Activated CD4-positive, alpha-beta T cell treated with anti-CD3 and anti-CD28 coated beads, Interleukin-10, Interleukin-2, amounts not matched to agents 100 ng/mL and 50 ng/mL, durations not matched to agents 16 hours and 8 hours (primary cell): ENCODE measurements around the gene EMSY.
"Not testable (repeated sequence)": the region's sequence is repeated elsewhere in the genome, so short reads cannot be mapped to it uniquely, and the experiment has no call there.

Experiments
- DNase-seq: peaks from one replicate; pipeline ENCODE4 v3.0.0-alpha.2; 2020

Gene EMSY

DNA sequence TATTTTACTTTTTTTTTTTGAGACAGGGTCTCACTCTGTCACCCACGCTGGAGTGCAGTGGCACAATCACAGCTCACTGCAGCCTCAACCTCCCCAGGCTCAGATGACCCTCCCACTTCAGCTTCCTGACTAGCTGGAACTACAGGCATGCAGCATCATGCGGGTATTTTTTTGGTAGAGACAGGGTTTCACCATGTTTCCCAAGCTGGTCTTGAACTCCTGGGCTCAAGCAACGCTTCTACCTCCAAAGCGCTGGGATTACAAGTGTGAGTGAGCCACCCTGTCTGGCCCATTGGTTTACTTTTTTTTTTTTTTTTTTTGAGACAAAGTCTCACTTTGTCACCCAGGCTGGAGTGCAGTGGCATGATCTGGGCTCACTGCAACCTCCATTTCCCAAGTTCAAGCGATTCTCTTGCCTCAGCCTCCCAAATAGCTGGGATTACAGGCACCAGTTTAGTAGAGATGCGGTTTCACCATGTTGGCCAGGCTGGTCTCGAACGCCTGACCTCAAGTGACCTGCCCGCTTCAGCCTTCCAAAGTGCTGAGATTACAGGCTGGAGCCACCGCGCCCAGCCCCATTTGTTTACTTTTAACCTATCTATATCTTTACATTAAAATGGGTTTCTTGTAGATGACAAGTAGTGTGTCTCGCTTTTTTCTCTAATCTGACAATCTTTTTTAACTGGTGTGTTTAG, 127.5 kb downstream of the EMSY start:
- DNase-seq, result not testable (repeated sequence)

DNA sequence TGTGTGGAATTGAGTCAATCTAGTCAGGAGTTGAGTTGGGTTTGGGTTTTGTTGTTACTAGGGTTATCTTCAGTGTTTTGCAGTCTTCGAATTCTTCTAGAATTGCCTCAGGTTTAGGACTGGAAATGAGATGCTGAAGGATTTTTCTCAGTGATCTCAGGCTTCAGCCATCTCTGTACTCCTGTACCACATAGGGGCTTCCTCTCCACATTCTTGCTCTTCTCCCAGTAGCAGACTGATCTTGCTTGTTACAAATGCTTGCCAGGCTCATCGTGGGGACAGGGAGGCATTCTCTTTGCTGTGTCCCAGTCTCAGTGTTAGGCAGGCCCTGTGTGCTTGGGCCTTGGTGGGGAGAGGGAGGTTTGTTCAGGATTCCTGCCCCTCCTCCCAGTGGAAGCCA, 129.6 kb downstream of the EMSY start:
- DNase-seq, result no peak

DNA sequence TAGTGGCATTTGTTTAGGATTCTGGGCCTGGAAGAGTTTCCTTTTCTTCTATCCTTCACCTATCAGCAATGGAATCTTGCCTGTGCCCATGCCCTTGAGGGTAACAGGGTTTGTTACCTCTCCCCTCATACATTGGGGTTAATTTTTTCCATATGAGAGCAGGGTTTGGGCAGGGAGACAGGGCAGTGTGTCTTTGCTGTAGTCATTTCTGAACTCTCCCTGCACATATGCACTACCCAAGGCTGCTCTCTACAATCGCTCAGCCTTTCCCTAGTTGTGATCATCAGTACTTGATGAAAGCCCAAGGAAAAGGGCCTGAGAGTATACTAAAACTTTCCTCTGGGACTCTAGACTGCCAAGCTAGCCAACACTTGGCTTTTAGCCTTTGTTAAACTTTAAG, 130.1 kb downstream of the EMSY start:
- no peak for DNase-seq

DNA sequence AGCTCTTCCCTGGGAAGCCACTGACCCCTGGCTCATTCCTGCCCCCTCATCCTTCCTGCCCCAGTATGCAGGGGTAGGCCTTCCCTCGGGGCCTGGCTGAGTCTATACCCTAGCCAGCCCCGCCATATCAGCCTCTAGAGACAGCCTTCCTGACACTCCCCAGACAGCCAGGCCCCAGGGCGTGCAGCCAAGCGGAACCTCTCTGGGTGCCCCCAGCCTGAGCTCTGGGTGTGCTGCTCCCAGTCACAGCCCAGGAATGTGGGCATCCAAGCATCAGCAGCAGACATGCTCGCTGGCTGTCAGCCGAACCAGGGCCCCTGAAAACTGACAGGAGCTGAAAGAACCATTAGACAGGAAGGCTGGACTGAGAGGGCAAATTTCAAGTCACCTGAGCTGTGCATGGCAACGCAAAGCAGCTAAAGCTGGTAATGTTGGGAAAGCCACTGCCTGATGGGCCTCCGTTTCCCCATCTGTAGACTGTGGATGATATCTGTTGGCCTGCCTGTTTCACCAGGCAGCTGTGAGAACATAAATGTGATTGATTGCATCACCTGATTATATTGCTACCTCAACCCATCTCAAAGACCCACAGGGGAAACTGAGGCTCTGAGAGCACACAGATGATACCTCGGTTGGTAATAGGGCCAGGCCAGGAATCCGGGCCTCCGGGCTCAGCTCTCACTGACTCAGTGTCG, 132.6 kb downstream of the EMSY start:
- no peak for DNase-seq

DNA sequence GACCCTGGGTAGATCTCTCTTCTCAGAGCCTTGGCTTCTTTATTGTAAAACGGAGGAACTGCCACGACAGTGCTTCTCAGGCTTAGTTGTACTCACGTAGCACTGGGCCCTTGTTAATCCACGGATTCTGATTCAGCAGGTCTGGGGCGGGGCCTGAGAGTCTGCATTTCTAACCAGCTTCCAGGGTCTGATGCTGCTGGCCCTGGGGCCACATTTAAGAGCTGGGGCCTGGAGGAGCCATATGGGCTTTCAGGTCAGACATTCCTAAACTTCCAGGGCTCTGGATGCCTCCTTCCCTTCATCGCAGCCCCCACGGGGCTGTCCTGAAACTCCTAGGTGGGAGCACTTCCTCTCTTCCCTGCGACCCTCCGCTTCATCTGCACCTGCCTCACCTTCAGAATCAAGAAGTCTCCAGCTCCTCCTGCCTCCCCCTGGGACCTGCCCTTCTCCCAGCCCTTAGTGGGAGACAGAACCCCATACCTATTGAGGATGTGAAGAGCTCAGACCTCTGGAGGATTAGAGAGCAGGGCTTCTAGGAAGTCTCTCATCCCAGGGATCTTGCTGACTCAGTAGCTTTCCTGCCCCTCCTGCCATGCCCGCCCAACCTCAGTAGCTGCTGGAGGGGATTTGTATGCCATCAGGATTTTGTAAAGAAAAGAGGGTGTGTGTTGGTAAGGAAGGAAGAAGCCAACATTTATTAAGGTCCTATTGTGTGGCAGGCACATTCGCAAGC, 133.3 kb downstream of the EMSY start:
- no peak for DNase-seq

DNA sequence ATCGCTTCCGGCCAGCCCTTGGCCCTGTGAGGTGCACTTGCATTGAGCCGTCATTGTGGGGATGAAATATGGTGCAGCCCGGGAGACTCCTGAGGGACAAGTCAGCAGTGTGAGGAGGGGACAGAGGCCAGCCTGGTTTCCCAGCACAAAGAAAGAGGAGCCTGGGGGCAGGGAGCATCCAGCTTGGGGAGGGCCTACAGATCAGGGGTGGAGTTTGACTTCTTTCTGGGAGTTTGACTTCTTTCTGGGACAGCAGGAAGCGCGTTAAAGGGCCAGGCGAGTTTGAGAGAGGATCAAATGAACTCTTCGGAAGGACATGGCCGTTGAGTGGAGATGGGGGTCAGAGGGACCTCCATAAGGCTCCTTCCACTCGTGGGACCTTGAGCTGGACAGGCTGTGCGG, 133.8 kb downstream of the EMSY start:
- DNase-seq, result no peak

DNA sequence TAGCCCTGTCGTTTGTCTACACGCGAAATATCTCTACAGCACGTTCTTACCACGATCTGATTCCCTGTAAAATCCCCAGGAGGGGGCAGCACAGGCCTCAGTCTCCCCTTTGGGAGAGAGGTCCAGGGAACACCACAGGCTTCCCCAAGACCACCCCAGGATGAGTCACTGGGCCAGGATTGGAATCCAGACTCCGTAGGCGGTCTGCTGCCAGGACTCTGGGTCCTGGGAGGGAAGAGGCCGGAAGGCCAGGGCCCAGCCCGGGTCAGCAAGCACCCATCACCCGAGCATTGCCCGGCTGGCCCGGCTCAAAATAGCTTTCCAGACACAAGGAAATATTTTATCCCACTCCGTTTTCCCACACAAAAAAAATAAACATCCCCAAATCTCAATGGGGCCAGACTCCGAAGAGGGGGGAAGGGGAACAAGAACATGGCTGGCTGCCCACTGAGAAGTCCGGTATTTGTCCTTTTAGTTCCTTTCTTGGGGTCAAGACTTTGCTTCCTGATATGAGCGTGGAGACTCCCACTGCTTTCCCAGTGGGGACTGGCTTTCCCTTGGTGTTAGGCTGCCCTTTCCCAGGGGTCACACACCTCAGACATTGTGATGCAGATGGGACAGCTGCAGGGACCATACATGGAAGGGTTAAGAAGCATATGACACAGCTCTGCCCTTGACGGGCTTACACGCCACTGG, 134.4 kb downstream of the EMSY start:
- DNase-seq, result no peak

DNA sequence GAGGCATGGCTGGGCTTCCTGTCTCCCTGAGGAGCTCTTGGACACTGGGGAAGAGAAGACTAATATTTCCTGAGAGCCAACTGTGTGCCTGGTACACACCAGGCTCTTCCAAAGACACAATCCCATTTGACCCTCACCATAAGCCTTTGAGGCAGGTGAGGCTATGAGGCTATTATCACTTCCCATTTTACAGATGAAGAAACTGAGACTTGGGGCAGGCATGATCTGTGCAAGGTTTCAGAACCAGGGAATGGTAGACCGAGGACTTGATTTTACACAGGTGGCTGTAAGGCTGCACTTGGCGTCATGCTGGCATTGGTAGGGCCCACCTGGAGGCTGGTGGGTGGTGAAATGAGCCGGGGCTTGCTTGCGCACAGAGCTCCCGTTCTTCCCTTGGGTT, 134.9 kb downstream of the EMSY start:
- DNase-seq, result no peak

DNA sequence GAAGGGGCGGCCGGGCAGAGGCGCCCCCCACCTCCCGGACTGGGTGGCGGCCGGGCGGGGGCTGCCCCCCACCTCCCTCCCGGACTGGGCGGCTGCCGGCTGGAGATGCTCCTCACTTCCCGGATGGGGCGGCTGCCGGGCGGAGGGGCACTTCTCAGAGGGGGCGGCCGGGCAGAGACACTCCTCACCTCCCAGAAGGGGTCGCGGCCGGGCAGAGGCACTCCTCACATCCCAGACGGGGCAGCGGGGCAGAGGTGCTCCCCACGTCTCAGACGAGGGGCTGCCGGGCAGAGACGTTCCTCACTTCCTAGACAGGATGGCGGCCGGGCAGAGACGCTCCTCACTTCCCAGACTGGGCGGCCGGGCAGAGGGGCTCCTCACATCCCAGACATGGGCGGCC, 137.7 kb downstream of the EMSY start:
- not testable (repeated sequence) for DNase-seq

DNA sequence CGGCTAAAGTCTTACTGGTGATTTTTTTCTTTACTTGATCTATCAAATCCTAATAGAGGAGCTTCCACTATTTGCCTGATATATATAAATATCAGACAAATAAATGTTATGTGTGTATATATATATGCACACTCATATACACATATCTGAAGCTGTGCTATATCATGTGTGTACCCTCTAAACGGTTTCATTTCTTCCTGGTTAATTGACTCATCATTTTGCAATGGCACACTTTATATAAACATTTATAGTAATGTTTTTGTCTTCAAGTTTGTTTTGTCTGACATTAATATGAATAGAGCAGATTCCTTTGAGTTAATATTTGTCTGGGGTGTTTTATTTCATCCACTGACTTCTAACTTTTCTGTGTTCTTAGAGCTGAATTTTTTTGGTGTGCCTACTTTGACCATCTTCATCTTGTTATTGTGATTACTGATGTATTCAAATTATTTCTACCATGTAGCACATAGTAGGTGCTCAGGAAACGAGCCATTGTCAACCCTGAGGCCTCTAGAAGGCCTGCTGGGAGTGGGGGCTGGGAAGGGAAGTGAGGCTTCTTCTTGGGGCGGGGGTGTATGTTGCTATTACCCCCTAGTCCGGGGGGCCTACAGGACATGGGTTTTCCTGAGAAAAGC, 143.1 kb downstream of the EMSY start:
- DNase-seq, result no peak

DNA sequence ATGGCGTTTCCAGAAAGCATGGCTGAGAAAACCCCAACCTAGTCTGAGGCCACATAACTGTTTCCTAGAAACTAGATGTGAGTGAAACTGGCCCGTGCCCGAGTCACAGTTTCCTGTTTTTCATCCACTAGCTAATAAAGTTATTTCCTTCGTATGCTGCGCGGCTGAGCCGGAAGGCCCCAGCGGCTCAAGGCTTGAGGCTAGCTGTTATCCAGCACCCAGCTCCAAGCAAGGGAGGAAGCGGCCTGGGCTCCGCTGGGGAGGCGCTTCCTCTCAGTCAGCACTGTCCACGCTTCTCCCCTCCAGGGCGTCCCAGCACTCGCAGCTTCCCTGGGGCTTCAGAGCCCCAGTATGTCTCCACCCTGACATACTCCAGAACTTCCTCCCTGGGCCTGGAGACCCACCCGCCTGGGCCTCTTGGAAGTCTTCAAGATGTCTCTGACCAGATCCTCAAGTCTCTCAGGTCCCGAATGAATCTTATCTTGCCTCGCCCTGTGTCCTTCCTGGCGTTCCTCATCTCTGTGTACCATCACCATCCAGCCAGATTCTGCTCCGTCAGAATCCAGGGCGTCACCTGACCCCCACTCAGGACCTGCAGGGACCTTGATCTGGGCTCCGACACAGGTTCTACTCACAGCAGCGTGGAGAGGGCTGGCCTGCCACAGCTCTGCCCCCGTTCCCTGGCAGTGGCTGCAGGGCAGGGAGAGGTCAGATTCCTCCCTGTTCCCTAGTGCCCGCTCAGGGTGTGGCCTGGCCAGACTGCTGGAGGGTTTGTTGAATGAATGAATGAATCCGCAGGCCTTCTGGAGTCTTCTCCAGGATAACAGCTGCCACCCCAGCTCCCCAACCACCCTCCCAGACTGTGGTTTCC, 143.9 kb downstream of the EMSY start:
- peak; percentile 87 for DNase-seq

DNA sequence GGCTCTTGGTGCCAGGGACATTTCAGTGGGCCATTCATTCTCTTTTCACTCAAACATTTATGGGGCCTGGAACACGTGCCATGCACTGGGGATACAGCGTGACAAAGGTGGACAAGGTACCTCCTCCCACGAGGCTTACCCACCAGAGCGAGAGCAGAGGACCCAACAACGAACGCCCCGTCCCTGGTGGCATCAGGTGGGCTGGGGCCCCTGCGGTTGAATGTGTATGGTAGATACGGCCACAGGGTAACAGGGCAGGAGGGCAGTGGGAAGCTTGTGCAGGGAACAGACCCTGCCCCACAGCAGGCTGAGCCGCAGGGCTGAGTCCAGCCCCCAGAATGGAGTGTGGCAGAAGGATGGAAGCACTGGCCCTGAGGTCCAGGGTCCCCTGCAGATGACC, 144.7 kb downstream of the EMSY start:
- DNase-seq, result no peak

DNA sequence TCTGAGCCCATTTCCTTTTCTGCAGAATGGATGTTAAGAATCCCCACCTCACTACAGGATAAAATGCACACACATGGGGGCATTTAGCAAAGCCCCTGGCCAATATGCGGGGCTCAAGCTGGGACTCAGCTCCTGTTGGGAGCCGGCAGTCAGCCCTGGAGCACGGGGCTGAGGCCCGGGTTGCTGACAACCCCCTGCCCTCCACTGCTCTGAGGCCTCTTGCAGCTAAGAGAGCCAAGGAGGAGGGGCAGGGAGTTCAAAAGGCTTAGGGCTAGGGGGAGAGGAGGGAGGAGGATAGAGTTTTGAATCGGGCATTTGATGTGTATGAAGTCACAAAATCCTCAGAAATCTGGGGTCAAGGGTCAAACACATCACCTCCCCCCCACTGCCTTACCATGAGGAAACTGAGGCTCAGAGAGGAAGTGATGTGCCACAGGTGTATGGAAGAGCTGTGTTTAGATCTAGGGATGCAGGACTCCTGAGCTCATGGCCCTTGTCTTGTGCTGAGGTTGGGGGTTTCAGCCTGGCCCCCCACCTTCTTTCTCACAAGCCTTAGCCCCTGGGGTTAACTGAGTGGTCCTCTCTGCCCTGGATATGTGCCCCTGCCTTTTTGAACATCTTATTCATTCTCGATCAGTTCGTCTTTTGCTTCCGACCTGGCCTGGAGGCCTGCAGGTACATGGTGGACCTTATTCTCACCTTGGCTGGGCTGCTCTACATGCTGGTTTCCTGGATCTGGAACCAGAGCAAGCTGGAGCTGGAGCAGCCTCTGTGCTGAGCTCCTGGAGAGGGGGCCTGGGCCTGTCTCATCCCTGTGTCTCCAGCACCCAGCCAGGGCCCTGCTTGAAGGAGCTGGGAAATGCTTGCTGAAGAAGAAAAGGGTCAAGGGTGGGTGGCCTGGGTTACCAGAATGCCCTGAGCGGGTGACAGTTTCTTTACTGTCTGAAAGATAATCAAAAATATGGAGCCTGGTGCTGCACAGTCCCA, 145.4 kb downstream of the EMSY start:
- DNase-seq, result no peak

DNA sequence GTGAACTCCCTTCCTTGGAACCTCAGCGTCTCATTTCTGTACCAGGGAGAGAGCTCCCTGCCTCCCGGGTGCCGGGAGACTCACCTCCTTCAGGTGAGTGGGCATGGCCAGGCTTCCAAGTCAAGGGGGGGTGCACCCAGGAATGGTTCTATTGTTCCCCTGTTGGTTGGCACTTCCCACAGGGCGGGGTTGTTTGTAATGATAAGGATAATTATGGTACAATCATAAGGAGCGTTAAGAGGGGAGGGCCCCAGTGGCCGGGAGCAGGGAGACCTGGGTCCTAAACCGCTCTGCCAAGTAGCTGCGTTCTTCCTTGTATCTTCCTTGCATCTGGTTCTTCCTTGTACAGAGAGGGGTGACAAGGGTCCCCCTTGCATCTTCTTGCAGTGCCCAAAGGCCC, 146.6 kb downstream of the EMSY start:
- no peak for DNase-seq

DNA sequence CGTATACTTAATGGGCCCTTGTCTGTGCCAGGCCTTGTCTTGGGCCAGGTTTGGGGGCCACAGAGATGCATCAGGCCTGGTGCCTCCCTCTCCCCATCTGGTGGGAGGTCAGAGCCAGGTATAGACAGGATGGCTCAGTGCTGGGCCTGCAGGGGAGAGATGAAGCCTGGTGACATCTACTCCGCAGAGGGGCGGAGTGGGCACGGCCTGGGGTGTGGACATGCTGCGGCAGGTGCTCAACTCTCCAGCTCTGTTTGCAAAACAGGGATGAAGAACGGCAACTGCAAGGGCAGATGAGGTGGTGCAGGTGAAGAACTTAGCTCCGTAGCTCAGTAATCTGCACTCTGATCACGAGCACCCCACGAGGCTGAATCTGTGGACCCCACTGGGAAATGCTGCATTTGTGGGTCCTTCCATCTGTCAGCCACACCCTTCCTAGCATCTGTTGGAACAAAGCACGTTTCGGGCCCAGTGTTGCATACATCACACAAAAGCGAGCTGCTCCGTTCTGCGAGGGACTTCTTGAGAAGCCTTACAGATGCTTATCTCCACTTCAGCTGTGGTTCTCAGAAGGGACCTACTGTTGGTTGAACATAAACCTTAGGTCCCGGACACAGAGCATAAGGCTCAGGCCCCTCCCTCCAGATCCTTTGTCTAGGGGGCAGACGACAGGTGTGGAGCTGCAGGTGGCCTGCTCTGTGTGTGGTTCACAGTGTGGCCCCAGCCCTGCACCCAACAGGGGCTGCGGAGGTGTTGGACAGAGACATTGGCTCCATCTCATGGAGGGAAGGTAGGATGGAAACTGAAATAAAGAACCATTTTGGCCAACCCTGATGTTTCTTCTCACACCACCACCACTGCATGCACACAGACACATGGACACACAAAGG, 147.5 kb downstream of the EMSY start:
- peak; percentile 23 for DNase-seq

DNA sequence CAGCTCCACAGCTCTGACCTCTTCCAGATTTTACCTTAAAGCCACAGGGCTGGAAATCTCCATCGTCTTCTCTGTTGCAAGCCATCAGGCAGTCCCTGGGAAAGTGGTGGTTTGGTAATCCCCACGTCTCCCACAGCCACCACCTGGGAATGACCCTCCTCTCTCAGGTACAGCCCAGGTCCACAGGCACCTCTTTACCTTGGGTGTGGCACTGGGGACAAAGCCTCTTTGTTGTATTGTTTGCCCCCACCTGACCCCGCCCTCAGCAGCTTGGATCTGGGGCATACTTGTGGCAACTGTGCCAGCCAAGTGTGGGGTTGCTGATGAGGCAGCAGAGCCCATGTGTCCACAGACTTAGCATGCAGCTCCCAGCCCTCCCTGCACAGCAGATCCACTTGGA, 148.1 kb downstream of the EMSY start:
- no peak for DNase-seq

DNA sequence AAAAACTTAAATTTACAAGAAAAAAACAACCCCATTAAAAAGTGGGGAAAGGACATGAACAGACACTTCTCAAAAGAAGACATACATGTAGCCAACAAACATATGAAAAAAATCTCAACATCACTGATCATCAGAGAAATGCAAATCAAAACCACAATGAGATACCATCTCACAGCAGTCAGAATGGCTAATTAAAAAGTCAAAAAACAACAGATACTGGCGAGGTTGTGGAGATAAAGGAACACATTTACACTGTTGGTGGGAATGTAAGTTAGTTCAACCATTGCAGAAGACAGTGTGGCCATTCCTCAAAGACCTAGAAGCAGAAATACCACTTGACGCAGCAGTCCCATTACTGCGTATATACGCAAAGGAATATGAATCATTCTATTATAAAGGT, 150.3 kb downstream of the EMSY start:
- DNase-seq, result not testable (repeated sequence)

DNA sequence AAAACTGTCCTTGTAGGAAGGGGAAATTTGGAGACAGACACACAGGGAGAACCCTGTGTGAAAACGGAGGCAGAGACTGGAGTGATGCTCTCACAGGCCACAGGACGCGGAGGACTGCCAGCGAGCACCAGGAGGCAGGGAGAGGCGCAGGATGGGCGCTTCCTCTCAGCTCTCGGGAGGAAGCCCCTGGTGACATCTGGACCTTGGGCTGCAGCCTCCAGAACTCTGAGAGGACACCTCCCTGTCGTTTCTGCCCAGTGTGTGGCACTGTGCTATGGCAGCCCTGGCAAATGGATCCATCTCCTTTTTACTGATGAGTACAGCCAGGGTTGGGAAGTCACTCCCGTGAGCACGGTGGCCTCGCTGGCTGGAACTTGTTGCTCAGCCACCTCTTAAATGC, 151.8 kb downstream of the EMSY start:
- DNase-seq, result no peak
